Cardiac muscle cell (in vitro differentiated cells and primary cell): Measurements from ENCODE around the gene SLC5A8. TPM values are rescaled to one million over a fixed set of nuclear protein-coding genes. Genes with fewer than 3 reads are reported as not detected.

Experiments
- DNase-seq, 2 donors: peaks; one replicate each; pipeline versions ENCODE4 v3.0.0 to v3.0.0-alpha.2; 2010 to 2017; ENCODE audit warnings: low read depth in 1 of 2, low spot score in 1 of 2
- H3K27ac ChIP-seq: fragments of 200-600 bp; sonication (generic); 2 replicates; pipeline ENCODE4 v1.5.1; 2016
- H3K27me3 ChIP-seq: fragments of 200-600 bp; sonication (generic); 2 replicates; pipeline ENCODE4 v1.6.0; 2016; ENCODE audit warnings: control low read depth
- H3K36me3 ChIP-seq: fragments of 200-600 bp; sonication (generic); 2 replicates; pipeline ENCODE4 v1.5.1; 2016; ENCODE audit warnings: control low read depth
- H3K4me1 ChIP-seq: fragments of 200-600 bp; sonication (generic); 2 replicates; pipeline ENCODE4 v1.8.1; 2017; ENCODE audit warnings: low read depth, mild to moderate bottlenecking, mixed run types
- H3K4me3 ChIP-seq: fragments of 200-600 bp; sonication (generic); 2 replicates; pipeline ENCODE4 v1.5.1; 2016; ENCODE audit warnings: mild to moderate bottlenecking
- H3K9me3 ChIP-seq: fragments of 200-600 bp; sonication (generic); 2 replicates; pipeline ENCODE4 v1.5.1; 2017; ENCODE audit warnings: low read depth, mild to moderate bottlenecking, control low read depth
- polyA plus RNA-seq: library from polyadenylated mRNA; unstranded; fragments of >200 nt; fragmentation: Nextera tagmentation; extraction: Ambion mirVana; gene quantifications from 2 replicates; pipeline ENCODE4 v1.2.1, GENCODE V29; 2016
- total RNA-seq: library from RNA; depleted of rRNA; stranded (reverse); fragments of >200 nt; gene quantifications from 2 replicates; pipeline ENCODE4 v1.2.3, GENCODE V29; 2016
- TF ChIP-seq, protein P1 (sequence below): IDR thresholded peaks from 2 replicates; pipeline ENCODE4 v1.5.1; 2012; ENCODE audit warnings: low read depth, mild to moderate bottlenecking, low read length

The SLC5A8 gene
- total and polyA plus RNA-seq, 2 experiments from 2014 or later: not detected

DNA sequence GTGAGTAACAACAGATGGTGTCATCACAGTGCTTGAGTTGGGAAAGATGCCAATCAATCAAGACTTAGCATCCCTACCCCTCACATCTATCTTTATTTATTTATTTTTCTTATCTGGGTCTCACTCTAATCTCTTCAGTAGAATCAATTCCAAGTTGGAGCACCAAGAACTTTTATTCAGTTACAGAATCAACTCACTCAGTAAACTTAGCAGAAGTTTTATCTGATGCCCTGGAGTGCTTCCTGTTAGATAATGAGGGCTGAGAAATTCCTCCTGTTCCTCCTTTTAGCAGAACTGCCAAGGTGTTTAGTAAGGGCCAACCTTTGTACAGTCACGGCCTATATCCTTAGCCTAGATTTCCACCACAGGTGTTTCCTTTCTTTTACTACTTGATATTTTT lies 11.3 kb upstream of the SLC5A8 start:
- Histone ChIP-seq H3K27me3 (no peaks in the 10 kb centered on the region), H3K9me3 (no peaks in the 10 kb centered on the region), H3K27ac (no peak overlapping the region), H3K4me3 (no peak overlapping the region), H3K36me3 (no peaks in the 10 kb centered on the region), H3K4me1 (peaks cover 20% of the 10 kb centered on the region)
- DNase-seq: no peak
- TF ChIP-seq, protein P1, sequence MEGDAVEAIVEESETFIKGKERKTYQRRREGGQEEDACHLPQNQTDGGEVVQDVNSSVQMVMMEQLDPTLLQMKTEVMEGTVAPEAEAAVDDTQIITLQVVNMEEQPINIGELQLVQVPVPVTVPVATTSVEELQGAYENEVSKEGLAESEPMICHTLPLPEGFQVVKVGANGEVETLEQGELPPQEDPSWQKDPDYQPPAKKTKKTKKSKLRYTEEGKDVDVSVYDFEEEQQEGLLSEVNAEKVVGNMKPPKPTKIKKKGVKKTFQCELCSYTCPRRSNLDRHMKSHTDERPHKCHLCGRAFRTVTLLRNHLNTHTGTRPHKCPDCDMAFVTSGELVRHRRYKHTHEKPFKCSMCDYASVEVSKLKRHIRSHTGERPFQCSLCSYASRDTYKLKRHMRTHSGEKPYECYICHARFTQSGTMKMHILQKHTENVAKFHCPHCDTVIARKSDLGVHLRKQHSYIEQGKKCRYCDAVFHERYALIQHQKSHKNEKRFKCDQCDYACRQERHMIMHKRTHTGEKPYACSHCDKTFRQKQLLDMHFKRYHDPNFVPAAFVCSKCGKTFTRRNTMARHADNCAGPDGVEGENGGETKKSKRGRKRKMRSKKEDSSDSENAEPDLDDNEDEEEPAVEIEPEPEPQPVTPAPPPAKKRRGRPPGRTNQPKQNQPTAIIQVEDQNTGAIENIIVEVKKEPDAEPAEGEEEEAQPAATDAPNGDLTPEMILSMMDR: no peak

DNA sequence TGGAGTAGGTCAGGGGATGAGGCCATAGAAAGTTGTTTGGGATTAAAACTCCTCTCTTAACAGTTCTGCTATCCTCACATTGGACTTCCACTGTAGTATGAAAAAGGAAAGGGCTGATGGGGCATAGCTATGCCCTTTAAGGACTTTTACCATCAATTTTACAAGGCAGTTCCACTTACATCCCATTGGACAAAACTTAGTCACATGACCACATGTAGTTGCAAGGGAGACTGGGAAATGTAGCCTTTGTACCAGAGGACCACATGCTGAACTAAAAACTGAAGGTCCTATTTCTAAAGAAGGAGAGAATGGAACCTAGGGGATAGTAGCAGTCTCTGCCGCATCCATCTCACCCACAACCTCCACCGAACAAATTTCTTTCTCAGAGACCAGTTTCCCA lies 6.8 kb upstream of the SLC5A8 start:
- Histone ChIP-seq H3K36me3 (no peaks in the 10 kb centered on the region), H3K27ac (no peak overlapping the region)

DNA sequence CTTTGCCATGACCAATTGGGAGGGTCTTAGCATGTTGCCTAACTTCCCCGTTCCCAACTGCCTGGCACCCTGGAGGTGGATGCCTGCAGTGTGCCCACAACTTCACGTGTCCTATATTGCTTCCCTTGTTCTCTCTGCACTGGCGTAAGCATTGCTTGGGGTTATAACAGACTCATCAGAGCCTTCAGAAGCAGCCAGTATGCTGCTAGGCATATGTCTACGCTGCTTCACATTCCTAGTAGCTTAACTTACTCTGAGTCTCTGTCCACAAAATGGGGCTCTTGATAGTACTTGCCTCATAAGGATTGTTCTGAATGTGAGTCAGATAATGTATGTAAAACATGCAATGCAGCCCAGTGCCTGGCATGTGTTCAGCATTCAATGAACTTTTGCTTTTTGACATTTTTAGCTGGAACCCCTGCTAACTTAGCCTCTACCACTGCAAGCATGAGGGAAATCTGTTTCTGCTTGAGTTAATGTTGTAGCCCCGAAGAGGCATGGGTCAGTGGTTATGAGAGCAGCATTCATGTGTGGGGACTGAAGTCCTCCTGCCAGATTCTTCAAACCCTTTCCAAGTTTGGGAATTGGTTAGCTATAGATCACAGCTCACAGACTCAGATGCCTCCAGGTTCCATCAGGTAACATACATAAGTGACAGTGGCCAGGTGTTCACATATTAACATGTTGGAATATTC lies 2.8 kb downstream of the SLC5A8 start:
- Histone ChIP-seq H3K4me1 (peaks cover 9% of the 10 kb centered on the region), H3K9me3 (no peaks in the 10 kb centered on the region), H3K27me3 (peaks cover 40% of the 10 kb centered on the region), H3K36me3 (no peaks in the 10 kb centered on the region), H3K27ac (no peak overlapping the region), H3K4me3 (no peak overlapping the region)
- TF ChIP-seq, protein P1: no peak
- DNase-seq: no peak

More for the DNA sequence above, 6.8 kb upstream of the SLC5A8 start:
- Histone ChIP-seq H3K4me1 (peaks cover 17% of the 10 kb centered on the region), H3K27me3 (peaks cover 2% of the 10 kb centered on the region), H3K9me3 (no peaks in the 10 kb centered on the region), H3K4me3 (no peak overlapping the region)
- no peak for DNase-seq
- TF ChIP-seq, protein P1: no peak

DNA sequence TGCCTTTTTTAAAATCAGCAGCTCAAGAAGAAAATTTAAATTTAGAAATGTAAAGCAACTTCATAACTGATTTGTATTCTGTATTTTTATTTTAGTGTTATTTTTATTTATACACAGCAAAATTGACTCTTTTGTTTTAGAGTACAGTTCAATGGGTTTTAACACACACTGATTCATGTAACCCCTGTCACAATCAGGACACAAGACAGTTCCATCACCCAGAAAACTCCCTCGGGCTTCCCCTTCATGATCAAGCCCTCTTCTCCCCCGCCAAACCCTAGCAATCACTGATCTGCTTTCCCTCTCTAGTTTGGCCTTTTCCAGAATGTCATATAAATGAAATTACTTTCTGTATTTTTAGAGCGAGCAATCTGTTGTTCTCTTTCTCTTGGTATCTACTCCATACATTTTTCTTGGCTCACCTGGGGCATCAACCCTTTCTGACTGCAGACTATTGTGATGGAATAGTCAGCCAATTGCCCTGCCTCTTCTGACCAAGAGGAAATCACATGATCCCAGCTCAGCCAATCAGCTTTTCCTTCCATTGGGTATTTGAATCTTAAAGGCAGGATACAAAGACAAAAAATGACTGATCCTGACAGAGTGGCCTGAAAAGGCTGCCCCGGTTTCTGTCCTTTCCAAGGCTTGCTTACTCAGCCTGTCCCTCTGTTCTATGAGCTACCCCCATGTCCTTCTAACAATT lies 5.3 kb downstream of the SLC5A8 start:
- H3K27me3 ChIP-seq: peaks cover 18% of the 10 kb centered on the region
- H3K4me1 ChIP-seq: peaks cover 9% of the 10 kb centered on the region
- H3K9me3 ChIP-seq: no peaks in the 10 kb centered on the region
- H3K36me3 ChIP-seq: no peaks in the 10 kb centered on the region
- no peak overlapping the region for H3K27ac ChIP-seq
- TF ChIP-seq, protein P1: no peak
- DNase-seq: no peak
- no peak overlapping the region for H3K4me3 ChIP-seq

DNA sequence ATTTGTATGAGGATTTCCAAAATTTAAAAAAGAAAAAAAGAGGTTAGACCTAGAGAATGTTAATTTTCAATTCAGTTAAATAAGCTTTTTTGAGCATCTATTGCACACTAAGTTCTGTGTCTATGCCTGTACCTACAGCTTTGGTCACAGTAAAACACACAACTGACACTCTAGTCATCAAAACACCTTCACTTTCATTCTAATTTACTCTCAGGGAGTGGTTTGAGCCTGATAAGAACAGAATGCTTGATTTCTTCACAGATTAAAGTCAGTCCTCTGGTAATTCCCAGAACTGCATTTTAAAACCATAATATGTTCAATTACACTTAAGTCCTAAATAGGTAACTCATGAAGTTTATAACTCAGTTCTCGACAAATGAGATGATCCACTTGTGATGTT lies 9.2 kb downstream of the SLC5A8 start:
- no peaks in the 10 kb centered on the region for H3K9me3 ChIP-seq
- H3K27me3 ChIP-seq: no peaks in the 10 kb centered on the region
- H3K4me3 ChIP-seq: no peak overlapping the region
- no peak for DNase-seq
- TF ChIP-seq, protein P1: no peak
- no peaks in the 10 kb centered on the region for H3K36me3 ChIP-seq
- no peak overlapping the region for H3K27ac ChIP-seq
- peaks cover 9% of the 10 kb centered on the region for H3K4me1 ChIP-seq
